OCI-LY3 (cell line): ENCODE data around the gene REEP1.

Source experiments
- H2AFZ ChIP-seq: fragments of 200-600, 300-600 bp; shearing (Covaris generic); 2 replicates; pipeline ENCODE4 v1.6.0; 2014; ENCODE audit warnings: antibody characterized with exemption, low read depth, low read length
- H3K27ac ChIP-seq: fragments of 200-600, 300-600 bp; sonication (generic); 2 replicates; pipeline ENCODE4 v1.5.1; 2014; ENCODE audit warnings: mild to moderate bottlenecking, low read length, moderate library complexity, mixed read lengths
- H3K27me3 ChIP-seq: fragments of 200-600, 300-600 bp; sonication (generic); 2 replicates; pipeline ENCODE4 v1.6.1; 2014; ENCODE audit warnings: low read depth, low read length, mixed read lengths
- H3K36me3 ChIP-seq: fragments of 200-600, 300-600 bp; sonication (generic); replicated peaks from 2 replicates; pipeline ENCODE3; 2014; ENCODE audit warnings: low read depth, low read length, mixed read lengths
- H3K4me1 ChIP-seq: fragments of 300-600, 200-600 bp; sonication (generic); 2 replicates; pipeline ENCODE4 v1.6.1; 2014; ENCODE audit warnings: low read length, mixed read lengths
- H3K4me2 ChIP-seq: fragments of 200-600, 300-600 bp; sonication (generic); 2 replicates; pipeline ENCODE4 v1.6.1; 2014; ENCODE audit warnings: low read length, mixed read lengths
- H3K4me3 ChIP-seq: fragments of 300-600, 200-600 bp; sonication (generic); 2 replicates; pipeline ENCODE4 v1.5.1; 2014; ENCODE audit warnings: antibody characterized with exemption, mild to moderate bottlenecking, low read length, moderate library complexity
- H3K79me2 ChIP-seq: fragments of 300-600, 200-600 bp; shearing (Covaris generic); 2 replicates; pipeline ENCODE4 v1.6.1; 2014; ENCODE audit warnings: mild to moderate bottlenecking, low read length, mixed read lengths
- H3K9ac ChIP-seq: fragments of 300-600, 200-600 bp; shearing (Covaris generic); 2 replicates; pipeline ENCODE4 v1.6.0; 2014; ENCODE audit warnings: mild to moderate bottlenecking, low read length, moderate library complexity
- H3K9me3 ChIP-seq: fragments of 200-600, 300-600 bp; shearing (Covaris generic); 2 replicates; pipeline ENCODE4 v1.6.1; 2014; ENCODE audit warnings: low read length, mixed read lengths; ENCODE audit not compliant: insufficient read depth
- H4K20me1 ChIP-seq: fragments of 200-600, 300-600 bp; sonication (generic); 2 replicates; pipeline ENCODE4 v1.6.1; 2016; ENCODE audit warnings: low read length, mixed read lengths; ENCODE audit not compliant: insufficient read depth
- EZH2phosphoT487 ChIP-seq: fragments of 200-600 bp; shearing (Covaris generic); IDR thresholded peaks from 2 replicates; pipeline ENCODE4 v1.6.1; 2018; ENCODE audit warnings: antibody characterized with exemption, mixed run types, low read depth
- TF ChIP-seq, protein P1 (sequence below): fragments of 200-600, 300-600 bp; sonication (generic); IDR thresholded peaks from 2 replicates; pipeline ENCODE4 v1.5.1; 2014; ENCODE audit warnings: antibody characterized with exemption, low read length, low read depth

Gene REEP1

DNA sequence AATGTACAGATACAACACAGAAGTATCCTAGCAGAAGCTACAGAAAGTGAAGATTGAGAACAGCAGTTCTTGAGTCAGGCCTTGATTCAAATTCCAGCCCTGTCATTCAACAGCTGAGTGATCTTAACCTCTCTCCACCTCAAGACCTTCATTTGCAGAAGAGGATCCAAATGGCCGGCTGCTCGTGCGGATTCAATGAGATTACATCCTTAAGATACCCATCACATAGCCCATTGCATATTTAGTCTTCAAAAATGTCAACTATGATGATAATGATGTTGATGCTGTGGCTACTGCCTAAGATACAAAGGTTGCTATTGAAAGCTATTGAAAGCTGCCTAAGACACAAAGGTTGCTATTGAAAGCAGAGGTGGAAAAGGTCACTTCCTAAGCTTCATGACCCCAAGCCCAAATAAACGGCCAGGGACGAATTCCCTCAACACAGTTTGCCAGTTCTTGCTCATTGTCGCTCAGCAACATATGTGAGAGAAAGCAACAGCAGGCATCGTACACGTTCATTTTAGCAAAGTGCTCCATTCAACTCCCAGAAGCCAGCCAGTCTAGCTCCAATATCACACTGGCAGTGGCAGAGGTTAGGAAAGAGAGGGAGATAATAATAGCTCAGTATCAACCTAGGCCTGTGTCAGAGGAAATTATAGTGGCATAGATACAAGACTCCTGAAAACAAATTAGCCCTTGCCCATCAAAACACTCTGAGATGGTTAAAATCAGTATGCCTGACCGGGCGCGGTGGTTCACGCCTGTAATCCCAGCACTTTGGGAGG, 102.0 kb downstream of the REEP1 start:
- no peak for TF ChIP-seq EZH2phosphoT487
- TF ChIP-seq, protein P1, sequence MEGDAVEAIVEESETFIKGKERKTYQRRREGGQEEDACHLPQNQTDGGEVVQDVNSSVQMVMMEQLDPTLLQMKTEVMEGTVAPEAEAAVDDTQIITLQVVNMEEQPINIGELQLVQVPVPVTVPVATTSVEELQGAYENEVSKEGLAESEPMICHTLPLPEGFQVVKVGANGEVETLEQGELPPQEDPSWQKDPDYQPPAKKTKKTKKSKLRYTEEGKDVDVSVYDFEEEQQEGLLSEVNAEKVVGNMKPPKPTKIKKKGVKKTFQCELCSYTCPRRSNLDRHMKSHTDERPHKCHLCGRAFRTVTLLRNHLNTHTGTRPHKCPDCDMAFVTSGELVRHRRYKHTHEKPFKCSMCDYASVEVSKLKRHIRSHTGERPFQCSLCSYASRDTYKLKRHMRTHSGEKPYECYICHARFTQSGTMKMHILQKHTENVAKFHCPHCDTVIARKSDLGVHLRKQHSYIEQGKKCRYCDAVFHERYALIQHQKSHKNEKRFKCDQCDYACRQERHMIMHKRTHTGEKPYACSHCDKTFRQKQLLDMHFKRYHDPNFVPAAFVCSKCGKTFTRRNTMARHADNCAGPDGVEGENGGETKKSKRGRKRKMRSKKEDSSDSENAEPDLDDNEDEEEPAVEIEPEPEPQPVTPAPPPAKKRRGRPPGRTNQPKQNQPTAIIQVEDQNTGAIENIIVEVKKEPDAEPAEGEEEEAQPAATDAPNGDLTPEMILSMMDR, result no peak
- Histone ChIP-seq H4K20me1 (no peaks in the 10 kb centered on the region), H3K79me2 (no peaks in the 10 kb centered on the region), H3K27me3 (no peaks in the 10 kb centered on the region), H2AFZ (no peak overlapping the region), H3K9ac (no peak overlapping the region), H3K4me2 (no peak overlapping the region), H3K36me3 (no peaks in the 10 kb centered on the region), H3K9me3 (no peaks in the 10 kb centered on the region), H3K4me1 (peaks cover 38% of the 10 kb centered on the region), H3K27ac (no peak overlapping the region), H3K4me3 (no peak overlapping the region)

DNA sequence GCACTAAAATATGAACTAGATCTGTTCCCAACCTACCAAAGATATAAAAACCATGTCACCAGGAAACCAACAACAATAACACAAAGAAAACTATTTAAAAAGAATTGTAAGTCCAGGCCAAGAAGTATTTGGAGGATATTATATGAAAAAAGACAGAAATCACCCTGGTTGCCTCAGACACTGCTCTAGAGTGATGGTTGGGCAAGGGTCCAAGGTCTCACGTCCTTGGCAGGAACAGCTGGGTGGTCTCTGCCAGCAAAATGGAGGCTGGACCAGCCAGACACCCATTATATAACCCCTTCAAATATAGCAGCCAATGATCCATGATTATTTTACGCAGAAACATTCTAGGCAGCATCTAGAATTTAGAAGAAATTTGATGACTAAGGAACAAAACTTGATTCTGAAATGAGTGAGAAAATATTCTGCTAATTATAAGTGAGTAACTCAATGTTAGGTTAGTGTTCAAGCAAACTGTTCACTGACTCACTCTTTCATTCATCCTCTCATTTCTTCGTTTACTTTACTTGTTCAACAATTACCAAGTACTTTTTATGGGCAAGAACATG, 102.8 kb downstream of the REEP1 start:
- Histone ChIP-seq H3K27ac (no peak overlapping the region), H2AFZ (no peak overlapping the region), H3K36me3 (no peaks in the 10 kb centered on the region), H3K4me2 (no peak overlapping the region), H3K9ac (no peak overlapping the region), H3K79me2 (no peaks in the 10 kb centered on the region), H3K9me3 (no peaks in the 10 kb centered on the region), H3K4me1 (peaks cover 35% of the 10 kb centered on the region), H3K4me3 (no peak overlapping the region), H4K20me1 (no peaks in the 10 kb centered on the region), H3K27me3 (no peaks in the 10 kb centered on the region)
- TF ChIP-seq, protein P1, result no peak
- TF ChIP-seq EZH2phosphoT487, result no peak

GRCh38 chr2:86233436-86233835, 104.0 kb downstream of the REEP1 start:
- Histone ChIP-seq H3K9me3 (no peaks in the 10 kb centered on the region), H3K36me3 (no peaks in the 10 kb centered on the region)
- TF ChIP-seq EZH2phosphoT487, result no peak
- TF ChIP-seq, protein P1, result no peak

GRCh38 chr2:86232910-86233309, 104.5 kb downstream of the REEP1 start:
- H3K27me3 ChIP-seq, result no peaks in the 10 kb centered on the region

More at GRCh38 chr2:86233436-86233835, 104.0 kb downstream of the REEP1 start:
- Histone ChIP-seq H3K4me3 (no peak overlapping the region), H3K4me1 (peaks cover 34% of the 10 kb centered on the region), H2AFZ (no peak overlapping the region), H3K4me2 (no peak overlapping the region), H3K27me3 (no peaks in the 10 kb centered on the region), H3K27ac (no peak overlapping the region), H3K79me2 (no peaks in the 10 kb centered on the region), H4K20me1 (no peaks in the 10 kb centered on the region), H3K9ac (no peak overlapping the region)

More at GRCh38 chr2:86232910-86233309, 104.5 kb downstream of the REEP1 start:
- Histone ChIP-seq H4K20me1 (no peaks in the 10 kb centered on the region), H3K4me1 (peaks cover 30% of the 10 kb centered on the region), H3K4me3 (no peak overlapping the region), H3K27ac (no peak overlapping the region), H3K9ac (no peak overlapping the region), H3K79me2 (no peaks in the 10 kb centered on the region), H2AFZ (no peak overlapping the region), H3K9me3 (no peaks in the 10 kb centered on the region), H3K36me3 (no peaks in the 10 kb centered on the region), H3K4me2 (no peak overlapping the region)
- TF ChIP-seq, protein P1, result no peak
- TF ChIP-seq EZH2phosphoT487, result no peak
